PC-3 (cell line): ENCODE measurements around the gene BTD.
"Not testable (repeated sequence)": the region's sequence is repeated elsewhere in the genome, so short reads cannot be mapped to it uniquely, and the experiment has no call there.

Experiments used
- EZH2 ChIP-seq: fragments of 300-600 bp; sonication (generic); IDR thresholded peaks from one replicate; pipeline ENCODE4 v1.6.1; 2017; ENCODE audit warnings: antibody characterized with exemption, mild to moderate bottlenecking, low read length; ENCODE audit not compliant: unreplicated experiment
- EZH2phosphoT487 ChIP-seq: fragments of 300-600 bp; sonication (generic); IDR thresholded peaks from 2 replicates; pipeline ENCODE4 v1.6.1; 2018; ENCODE audit warnings: mild to moderate bottlenecking, antibody characterized with exemption, low read length, borderline replicate concordance
- TF ChIP-seq, protein P1 (sequence below): fragments of 300-600 bp; sonication (generic); conservative IDR thresholded peaks from 2 replicates; pipeline ENCODE4 v1.5.1; 2017; ENCODE audit warnings: antibody characterized with exemption, low read depth, mild to moderate bottlenecking, low read length

DNA sequence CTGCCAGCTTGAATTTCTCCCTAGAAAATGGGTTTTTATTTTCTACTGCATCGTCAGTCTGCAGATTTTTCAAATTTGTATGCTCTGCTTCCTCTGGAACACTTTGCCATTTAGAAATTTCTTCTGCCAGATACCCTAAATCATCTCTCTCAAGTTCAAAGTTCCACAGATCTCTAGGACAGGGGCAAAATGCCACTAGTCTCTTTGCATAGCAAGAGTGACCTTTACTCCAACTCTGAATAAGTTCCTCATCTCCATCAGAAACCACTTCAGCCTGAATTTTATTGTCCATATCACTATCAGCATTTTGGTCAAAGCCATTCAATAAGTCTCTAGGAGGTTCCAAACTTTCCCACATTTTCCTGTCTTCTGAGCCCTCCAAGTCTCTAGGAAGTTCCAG, 3.0 kb downstream of the BTD start:
- not testable (repeated sequence) for TF ChIP-seq EZH2, EZH2phosphoT487
- TF ChIP-seq, protein P1, sequence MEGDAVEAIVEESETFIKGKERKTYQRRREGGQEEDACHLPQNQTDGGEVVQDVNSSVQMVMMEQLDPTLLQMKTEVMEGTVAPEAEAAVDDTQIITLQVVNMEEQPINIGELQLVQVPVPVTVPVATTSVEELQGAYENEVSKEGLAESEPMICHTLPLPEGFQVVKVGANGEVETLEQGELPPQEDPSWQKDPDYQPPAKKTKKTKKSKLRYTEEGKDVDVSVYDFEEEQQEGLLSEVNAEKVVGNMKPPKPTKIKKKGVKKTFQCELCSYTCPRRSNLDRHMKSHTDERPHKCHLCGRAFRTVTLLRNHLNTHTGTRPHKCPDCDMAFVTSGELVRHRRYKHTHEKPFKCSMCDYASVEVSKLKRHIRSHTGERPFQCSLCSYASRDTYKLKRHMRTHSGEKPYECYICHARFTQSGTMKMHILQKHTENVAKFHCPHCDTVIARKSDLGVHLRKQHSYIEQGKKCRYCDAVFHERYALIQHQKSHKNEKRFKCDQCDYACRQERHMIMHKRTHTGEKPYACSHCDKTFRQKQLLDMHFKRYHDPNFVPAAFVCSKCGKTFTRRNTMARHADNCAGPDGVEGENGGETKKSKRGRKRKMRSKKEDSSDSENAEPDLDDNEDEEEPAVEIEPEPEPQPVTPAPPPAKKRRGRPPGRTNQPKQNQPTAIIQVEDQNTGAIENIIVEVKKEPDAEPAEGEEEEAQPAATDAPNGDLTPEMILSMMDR = not testable (repeated sequence)
